GM12864 (cell line): ENCODE measurements around the gene CYP2A13.
"Not testable (repeated sequence)": the region's sequence is repeated elsewhere in the genome, so short reads cannot be mapped to it uniquely, and the experiment has no call there.

Experiments
- DNase-seq: peaks from one replicate; pipeline ENCODE4 v3.0.0-alpha.2; 2011; ENCODE audit warnings: low read depth
- H3K4me3 ChIP-seq: 2 replicates; pipeline ENCODE4 v1.5.1; 2011; ENCODE audit warnings: mild to moderate bottlenecking, low read depth, low read length, control low read depth
- TF ChIP-seq, protein P1 (sequence below): IDR thresholded peaks from 2 replicates; pipeline ENCODE4 v1.5.1; 2011; ENCODE audit warnings: low read depth, mild to moderate bottlenecking, moderate library complexity, low read length, control low read depth, inconsistent platforms; ENCODE audit errors: missing control alignments

CYP2A13 gene

DNA sequence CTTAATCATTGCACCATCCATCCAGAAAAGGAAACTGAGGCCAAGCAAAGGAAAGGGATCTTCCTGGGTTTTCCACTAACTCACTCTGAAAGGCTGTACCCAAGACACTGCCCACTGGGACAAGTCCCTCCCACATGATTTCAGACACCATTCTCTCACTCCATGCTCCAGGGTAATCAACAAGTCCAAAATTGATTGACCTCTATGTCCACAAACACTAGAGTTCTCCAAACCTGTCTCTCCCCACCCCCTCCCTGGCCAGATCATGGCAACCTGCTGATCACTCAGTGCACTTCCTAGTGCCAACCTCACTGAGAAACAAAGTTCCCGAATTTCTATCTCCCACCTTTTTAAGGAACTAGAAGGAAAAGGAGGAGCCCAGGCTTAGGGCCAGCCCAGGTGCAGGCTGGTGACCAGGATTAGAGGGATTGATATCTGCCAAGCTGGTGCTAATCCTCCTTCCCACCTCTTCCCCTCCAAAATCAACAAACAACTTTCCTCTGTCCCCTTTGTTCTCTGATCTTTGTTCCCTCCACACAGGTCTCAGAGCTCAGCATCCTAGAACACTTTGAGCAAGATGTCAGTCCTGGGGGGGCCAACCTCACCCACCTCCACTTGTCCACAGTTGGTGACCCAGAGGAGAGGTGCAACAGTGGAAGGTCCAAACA, 2.4 kb upstream of the CYP2A13 start:
- TF ChIP-seq, protein P1, sequence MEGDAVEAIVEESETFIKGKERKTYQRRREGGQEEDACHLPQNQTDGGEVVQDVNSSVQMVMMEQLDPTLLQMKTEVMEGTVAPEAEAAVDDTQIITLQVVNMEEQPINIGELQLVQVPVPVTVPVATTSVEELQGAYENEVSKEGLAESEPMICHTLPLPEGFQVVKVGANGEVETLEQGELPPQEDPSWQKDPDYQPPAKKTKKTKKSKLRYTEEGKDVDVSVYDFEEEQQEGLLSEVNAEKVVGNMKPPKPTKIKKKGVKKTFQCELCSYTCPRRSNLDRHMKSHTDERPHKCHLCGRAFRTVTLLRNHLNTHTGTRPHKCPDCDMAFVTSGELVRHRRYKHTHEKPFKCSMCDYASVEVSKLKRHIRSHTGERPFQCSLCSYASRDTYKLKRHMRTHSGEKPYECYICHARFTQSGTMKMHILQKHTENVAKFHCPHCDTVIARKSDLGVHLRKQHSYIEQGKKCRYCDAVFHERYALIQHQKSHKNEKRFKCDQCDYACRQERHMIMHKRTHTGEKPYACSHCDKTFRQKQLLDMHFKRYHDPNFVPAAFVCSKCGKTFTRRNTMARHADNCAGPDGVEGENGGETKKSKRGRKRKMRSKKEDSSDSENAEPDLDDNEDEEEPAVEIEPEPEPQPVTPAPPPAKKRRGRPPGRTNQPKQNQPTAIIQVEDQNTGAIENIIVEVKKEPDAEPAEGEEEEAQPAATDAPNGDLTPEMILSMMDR = no peak
- DNase-seq = no peak
- no peak overlapping the region for H3K4me3 ChIP-seq

DNA sequence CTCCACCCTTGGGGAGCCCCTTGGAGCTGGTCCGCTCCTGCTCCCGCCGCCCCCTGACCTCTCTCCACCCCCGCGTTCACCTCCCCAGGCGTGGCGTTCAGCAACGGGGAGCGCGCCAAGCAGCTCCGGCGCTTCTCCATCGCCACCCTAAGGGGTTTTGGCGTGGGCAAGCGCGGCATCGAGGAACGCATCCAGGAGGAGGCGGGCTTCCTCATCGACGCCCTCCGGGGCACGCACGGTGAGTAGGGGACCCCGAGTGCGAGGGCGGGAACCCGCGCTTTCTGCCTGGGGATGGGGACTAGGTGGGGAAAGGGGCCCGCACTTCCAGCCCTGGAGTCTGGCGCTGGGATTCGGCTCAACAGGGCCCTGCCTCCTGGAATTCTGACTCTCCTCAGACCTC, 1.7 kb downstream of the CYP2A13 start:
- TF ChIP-seq, protein P1 = no peak
- no peak for DNase-seq
- H3K4me3 ChIP-seq = no peak overlapping the region

DNA sequence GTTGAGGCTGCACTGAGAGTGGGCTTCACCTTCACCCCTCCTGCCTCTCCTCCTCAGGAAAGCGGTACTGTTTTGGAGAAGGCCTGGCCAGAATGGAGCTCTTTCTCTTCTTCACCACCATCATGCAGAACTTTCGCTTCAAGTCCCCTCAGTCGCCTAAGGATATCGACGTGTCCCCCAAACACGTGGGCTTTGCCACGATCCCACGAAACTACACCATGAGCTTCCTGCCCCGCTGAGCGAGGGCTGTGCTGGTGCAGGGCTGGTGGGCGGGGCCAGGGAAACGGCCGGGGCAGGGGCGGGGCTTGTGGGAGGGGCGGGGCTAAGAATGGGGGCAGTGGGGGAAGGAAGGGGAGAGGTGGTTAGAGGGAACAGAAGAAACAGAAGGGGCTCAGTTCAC, 7.5 kb downstream of the CYP2A13 start:
- no peak for DNase-seq
- no peak overlapping the region for H3K4me3 ChIP-seq
- TF ChIP-seq, protein P1 = no peak

- DNase-seq = no peak
- TF ChIP-seq, protein P1 = no peak
Observed at GRCh38 chr19:41096353-41096752, 8.1 kb downstream of the CYP2A13 start.

DNA sequence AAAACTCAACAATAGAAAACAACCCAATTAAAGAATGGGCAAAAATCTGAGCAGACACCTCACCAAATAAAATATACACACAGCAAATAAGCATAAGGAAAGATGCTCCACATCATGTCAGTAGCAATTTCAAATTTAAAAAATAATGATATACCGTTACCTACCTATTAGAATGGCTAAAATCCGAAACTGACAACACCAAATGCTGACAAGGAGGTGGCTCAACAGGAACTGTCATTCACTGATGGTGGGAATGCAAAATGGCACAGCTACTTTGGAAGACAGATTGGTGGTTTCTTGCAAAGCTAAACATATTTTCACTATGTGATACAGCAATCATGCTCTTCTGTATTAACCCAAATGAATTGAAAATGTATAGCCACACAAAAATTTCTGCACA, 9.1 kb downstream of the CYP2A13 start:
- no peak for DNase-seq
- TF ChIP-seq, protein P1 = no peak
- H3K4me3 ChIP-seq = no peak overlapping the region

More at GRCh38 chr19:41096353-41096752, 8.1 kb downstream of the CYP2A13 start:
- H3K4me3 ChIP-seq = no peak overlapping the region

GRCh38 chr19:41098762-41099161, 10.5 kb downstream of the CYP2A13 start:
- H3K4me3 ChIP-seq = no peak overlapping the region
- no peak for DNase-seq
- TF ChIP-seq, protein P1 = no peak

GRCh38 chr19:41102210-41102609, 14.0 kb downstream of the CYP2A13 start:
- DNase-seq, H3K4me3 ChIP-seq: not testable (repeated sequence)
